ENCODE results near the gene WNT3A. TPM values are rescaled to one million over a fixed set of nuclear protein-coding genes. Genes with fewer than 3 reads are reported as not detected.

The WNT3A gene
- total and polyA plus RNA-seq, 9 donors: not detected

DNA sequence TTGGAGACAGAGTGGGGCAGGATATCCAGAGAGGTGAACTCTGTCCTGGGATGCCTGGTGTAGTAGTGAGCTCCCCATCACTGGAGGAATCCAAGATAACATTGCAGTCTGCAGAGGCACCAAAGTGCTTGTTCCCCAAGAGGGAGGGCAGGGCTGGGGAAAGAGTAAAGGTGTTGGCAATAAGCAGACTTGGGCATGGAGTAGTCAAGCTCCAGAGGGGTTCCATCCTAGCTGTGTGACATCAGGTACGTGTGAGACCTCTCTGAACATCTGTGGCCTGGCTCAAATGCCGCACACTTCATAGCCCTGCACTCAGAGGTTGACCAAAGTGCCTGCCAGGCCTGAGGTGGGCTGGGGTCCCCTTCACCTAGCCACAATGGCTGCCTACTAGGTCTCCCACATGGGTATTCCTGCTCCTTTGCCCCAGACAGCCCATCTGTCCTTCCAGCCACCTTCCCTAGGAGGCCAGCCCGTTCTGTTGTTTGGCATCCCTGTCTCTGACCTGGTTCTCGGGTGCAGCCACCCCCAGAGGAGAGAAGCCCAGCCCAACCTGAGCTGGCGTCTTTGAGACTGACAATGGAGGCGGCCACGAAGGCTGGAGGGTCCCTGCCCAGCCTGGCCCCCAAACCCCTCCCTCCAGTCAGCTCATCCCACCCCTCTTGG is 72.9 kb downstream of the WNT3A start:
- Histone ChIP-seq H3K27me3 (no peaks in the 10 kb centered on the region), H3K9me3 (no peaks in the 10 kb centered on the region), H3K4me3 (no peak overlapping the region), H3K27ac (no peak overlapping the region), H3K36me3 (no peaks in the 10 kb centered on the region), H3K4me1 (ENCODE audit: insufficient read depth) (peaks cover 10% of the 10 kb centered on the region)
- WGBS, 3 donors: 79 to 86% (median 81%) methylated on average over 5 to 7 of the region's 7 CpGs
- intact Hi-C loops (cut with DNase I): no loop called here
- DNase-seq: peak in 3 of 5 donors; percentile 8 to 31 (median 21)
- TF ChIP-seq, protein P1, sequence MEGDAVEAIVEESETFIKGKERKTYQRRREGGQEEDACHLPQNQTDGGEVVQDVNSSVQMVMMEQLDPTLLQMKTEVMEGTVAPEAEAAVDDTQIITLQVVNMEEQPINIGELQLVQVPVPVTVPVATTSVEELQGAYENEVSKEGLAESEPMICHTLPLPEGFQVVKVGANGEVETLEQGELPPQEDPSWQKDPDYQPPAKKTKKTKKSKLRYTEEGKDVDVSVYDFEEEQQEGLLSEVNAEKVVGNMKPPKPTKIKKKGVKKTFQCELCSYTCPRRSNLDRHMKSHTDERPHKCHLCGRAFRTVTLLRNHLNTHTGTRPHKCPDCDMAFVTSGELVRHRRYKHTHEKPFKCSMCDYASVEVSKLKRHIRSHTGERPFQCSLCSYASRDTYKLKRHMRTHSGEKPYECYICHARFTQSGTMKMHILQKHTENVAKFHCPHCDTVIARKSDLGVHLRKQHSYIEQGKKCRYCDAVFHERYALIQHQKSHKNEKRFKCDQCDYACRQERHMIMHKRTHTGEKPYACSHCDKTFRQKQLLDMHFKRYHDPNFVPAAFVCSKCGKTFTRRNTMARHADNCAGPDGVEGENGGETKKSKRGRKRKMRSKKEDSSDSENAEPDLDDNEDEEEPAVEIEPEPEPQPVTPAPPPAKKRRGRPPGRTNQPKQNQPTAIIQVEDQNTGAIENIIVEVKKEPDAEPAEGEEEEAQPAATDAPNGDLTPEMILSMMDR (IDR thresholded peaks at IDR 0.05): no peak
- no peak for TF ChIP-seq EP300 (IDR thresholded peaks at IDR 0.05)
- TF ChIP-seq POLR2A (IDR thresholded peaks at IDR 0.05): no peak

DNA sequence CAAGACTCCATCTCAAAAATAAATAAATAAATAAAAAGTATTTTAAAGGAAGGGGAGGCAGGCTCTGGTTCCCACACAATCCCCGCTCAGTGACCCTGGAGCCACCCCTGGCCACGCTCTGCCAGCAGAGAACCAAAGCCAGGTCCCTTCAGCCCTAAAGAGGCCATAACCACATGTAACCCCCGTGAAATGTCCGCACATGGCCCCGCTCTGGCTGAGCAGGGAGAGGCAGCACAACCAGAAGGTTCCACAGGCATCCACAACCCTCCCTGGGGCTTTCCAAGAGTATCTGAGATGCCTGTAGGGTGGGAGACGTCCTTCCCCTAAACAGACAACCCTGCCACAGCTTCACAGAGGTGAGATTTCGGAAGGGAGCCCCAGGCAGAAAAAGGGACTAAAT is 74.3 kb downstream of the WNT3A start:
- no peak for TF ChIP-seq POLR2A (IDR thresholded peaks at IDR 0.05)
- no peak for TF ChIP-seq EP300 (IDR thresholded peaks at IDR 0.05)
- TF ChIP-seq, protein P1 (IDR thresholded peaks at IDR 0.05): no peak
- 76 to 85% (median 82%) methylated on average over 7 of the region's 7 CpGs for WGBS, 3 donors
- H3K27me3 ChIP-seq: no peaks in the 10 kb centered on the region
- peak overlapping the region; percentile 18 to 97 for H3K27ac ChIP-seq
- peak overlapping the region; percentile 99 for H3K4me3 ChIP-seq
- H3K4me1 ChIP-seq (ENCODE audit: insufficient read depth): peaks cover 18% of the 10 kb centered on the region
- intact Hi-C loops (cut with DNase I): no loop called here
- peak in 3 of 5 donors; percentile 44 to 51 (median 48) for DNase-seq
- no peaks in the 10 kb centered on the region for H3K36me3 ChIP-seq
- H3K9me3 ChIP-seq: no peaks in the 10 kb centered on the region

DNA sequence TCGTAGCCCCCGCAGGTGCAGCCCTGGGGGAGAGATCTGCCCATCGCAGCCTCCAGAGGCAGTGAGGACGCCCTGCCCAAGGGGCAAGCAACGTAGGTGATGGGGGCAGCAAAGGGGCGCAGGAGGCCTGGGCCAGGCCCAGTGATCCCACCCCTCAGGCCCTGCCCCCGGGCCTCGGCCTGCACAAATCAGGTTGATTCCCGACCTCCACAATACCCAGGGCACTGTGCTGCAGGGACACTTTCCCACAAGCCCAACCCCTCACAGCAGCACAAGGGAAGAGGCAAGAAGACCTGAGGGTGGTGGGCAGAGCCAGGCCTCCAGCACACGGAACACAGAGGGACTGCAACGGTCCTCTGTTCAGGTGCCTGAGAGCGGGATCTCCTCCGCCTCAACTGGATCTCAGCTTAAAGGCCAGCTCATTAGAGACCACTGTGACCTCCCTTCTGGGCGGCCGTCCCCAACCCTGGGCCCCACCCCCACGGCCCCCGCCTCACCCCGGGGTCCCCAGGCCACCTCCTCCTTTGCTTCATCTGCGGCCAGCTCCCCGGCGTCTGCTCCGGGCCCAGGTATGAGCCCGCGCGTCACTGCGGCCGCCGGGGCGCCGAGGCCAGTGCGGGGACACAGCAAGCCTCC is 74.9 kb downstream of the WNT3A start:
- no peaks in the 10 kb centered on the region for H3K36me3 ChIP-seq
- TF ChIP-seq EP300 (IDR thresholded peaks at IDR 0.05): no peak
- peak overlapping the region; percentile 18 to 97 for H3K27ac ChIP-seq
- H3K27me3 ChIP-seq: no peaks in the 10 kb centered on the region
- peak overlapping the region; percentile 99 for H3K4me3 ChIP-seq
- 9 to 24% (median 10%) methylated on average over 13 to 31 of the region's 31 CpGs for WGBS, 3 donors
- H3K9me3 ChIP-seq: no peaks in the 10 kb centered on the region
- H3K4me1 ChIP-seq (ENCODE audit: insufficient read depth): peaks cover 21% of the 10 kb centered on the region
- intact Hi-C loops (cut with DNase I): loop anchor here in 1 of 4 donors (1.0 kb wide), 1 partner anchor 22 kb away; the partner anchor contains the start of gene C1orf35
- DNase-seq: peak in 2 of 5 donors; percentile 42 to 51

DNA sequence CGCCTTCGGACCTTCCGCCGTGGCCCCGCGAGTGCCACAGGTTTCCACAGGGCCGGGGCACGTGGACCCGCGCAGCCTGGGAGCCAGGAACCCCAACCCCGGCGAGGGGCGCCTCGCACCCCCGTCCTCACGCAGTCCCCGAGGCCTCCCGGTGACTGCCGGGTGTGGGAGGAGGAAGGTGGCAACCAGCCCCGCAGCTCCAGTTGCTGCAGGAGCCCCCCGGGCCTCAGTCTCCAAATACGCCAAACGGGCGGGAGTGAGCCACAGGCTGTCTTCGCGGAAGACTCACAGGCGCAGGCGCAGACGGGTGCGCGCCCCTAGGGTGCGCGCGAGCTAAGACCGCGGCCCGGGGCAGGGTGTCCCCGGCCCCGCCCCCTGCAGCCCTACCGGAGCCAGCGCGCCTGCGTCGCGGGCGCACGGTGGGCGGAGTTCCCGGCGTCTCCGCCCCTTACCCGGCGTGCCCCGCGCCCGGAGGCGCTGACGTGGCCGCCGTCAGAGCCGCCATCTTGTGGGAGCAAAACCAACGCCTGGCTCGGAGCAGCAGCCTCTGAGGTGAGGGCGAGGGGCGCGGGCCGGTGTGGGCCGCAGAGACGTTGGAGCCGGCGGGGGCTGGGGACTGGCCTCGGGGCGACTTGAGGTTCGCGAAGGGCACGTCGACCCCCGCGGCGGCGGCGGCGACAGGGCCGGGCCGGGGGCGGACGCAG is 75.6 kb downstream of the WNT3A start, which contains the start of gene ARF1:
Gene ARF1 (plus strand): TSS at position 495 of the 704 bp plus-strand sequence. CDS start 14,407 bp downstream, outside the sequence.
- peak; percentile 89 to 97 (median 95) for DNase-seq
- TF ChIP-seq EP300 (IDR thresholded peaks at IDR 0.05) (peak; percentile 21), POLR2A (IDR thresholded peaks at IDR 0.05) (peak; percentile 96)
- TF ChIP-seq, protein P1 (IDR thresholded peaks at IDR 0.05): peak in 1 of 3 donors; percentile 45
- no peaks in the 10 kb centered on the region for H3K36me3 ChIP-seq
- intact Hi-C loops (cut with DNase I): loop anchor here in 1 of 4 donors (1.0 kb wide), 1 partner anchor 21 kb away; the partner anchor contains the start of gene C1orf35
- no peaks in the 10 kb centered on the region for H3K27me3 ChIP-seq
- no peaks in the 10 kb centered on the region for H3K9me3 ChIP-seq
- H3K4me1 ChIP-seq (ENCODE audit: insufficient read depth): peaks cover 21% of the 10 kb centered on the region
- peak within 1 kb of the TSS; percentile 99 for H3K4me3 ChIP-seq
- 0 to 1% (median 1%) methylated on average over 47 to 87 of the region's 87 CpGs for WGBS, 3 donors
- H3K27ac ChIP-seq: peak within 1 kb of the TSS; percentile 97 to 99
